HG03159 (cell line): ENCODE results near the gene ABCC5.
"Not testable (repeated sequence)": the region's sequence is repeated elsewhere in the genome, so short reads cannot be mapped to it uniquely, and the experiment has no call there.

Experiments used
- ATAC-seq: cut with Tn5 transposase; IDR thresholded peaks from one replicate; pipeline ENCODE4 v1.9.1; 2021; ENCODE audit warnings: mild to moderate bottlenecking, moderate library complexity; ENCODE audit not compliant: unreplicated experiment

ABCC5 gene

DNA sequence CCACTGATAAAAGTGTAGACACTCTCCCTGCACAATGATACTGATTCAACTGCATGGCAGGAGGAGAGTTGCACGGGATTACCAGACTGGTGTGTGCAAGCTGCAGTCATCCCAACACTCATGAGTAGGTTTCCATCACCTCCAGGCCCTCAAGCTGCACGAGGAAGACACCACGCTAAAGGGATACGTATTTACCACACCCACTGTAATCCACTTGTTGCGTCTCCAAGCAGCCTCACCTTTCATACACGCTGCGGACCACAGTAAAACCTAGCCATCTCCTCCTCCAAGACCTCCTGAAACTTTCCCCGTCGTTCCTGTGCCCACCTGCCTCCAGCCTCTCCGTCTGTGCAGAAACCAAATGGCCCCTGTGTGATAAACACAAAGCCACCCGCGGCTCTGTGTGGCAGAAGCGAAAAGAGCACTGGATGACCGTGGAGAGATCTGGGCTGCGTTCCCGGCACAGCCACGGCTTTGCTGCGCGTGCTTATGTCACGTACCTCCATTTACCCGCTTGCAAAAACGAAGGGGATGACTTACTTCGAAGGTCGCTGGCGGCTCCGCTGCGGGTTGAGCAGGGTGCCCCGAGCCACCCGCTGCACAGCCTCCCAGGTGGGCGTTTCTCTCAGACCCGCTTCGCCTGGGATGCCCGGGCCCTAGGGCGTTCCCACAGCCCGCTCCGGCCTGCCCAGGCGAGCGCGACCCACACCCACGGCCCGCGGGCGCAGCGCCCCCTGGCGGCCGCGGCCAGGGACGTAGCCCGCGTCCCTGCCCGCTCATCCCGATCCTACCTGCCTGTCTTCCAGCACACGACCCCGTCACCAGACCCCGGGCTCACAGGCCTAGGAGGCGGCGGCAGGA, 643 bp downstream of the ABCC5 start:
- ATAC-seq: peak; percentile 78

DNA sequence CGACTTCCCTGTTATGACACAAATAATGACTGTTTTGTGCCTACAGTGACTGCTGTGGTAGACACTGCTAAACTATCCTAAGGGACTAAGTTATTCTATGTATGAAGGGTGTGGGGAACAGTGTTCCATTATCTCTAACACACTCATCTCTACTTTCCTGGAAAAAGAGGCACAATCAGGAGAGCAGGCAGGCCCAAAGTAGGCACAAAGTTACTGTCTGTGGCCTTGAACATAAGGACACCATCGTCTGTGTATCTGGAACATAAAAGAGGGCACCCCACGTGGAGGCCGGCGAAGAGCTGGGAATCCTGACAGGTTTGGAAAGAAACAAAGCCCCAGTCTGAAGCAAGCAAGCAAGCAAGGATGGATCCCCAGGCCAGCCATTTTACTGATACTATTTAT, 1.5 kb downstream of the ABCC5 start:
- no peak for ATAC-seq

DNA sequence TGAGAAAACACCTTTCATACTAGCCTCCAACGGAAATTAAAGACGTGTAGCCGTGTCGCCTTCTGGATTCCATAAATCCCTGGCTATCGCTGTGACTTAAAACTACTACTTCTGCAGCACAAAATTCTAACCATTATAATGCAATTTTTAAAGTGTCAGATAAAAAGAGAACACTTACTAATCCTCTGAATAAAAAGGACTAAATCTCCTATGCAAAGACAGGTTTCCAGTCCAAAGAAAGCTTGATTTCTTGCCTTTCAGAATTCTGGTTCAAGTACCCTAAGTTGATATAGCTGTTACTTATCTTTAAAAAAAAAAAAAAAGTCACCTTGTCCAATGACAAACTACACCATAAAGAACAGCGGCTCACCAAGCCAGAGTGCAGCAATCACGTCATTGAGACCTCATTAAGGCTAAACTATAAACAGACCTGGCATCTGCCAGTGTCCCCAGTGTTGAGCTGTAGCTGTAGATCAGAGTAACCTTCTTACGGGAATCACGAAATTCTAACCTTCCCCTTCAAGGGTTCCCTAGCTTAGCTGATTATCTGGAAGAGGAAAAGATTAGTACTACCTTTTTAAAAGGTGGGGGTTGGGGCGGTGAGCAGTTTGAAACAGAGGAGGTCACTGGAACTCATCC, 2.2 kb downstream of the ABCC5 start:
- ATAC-seq: no peak

DNA sequence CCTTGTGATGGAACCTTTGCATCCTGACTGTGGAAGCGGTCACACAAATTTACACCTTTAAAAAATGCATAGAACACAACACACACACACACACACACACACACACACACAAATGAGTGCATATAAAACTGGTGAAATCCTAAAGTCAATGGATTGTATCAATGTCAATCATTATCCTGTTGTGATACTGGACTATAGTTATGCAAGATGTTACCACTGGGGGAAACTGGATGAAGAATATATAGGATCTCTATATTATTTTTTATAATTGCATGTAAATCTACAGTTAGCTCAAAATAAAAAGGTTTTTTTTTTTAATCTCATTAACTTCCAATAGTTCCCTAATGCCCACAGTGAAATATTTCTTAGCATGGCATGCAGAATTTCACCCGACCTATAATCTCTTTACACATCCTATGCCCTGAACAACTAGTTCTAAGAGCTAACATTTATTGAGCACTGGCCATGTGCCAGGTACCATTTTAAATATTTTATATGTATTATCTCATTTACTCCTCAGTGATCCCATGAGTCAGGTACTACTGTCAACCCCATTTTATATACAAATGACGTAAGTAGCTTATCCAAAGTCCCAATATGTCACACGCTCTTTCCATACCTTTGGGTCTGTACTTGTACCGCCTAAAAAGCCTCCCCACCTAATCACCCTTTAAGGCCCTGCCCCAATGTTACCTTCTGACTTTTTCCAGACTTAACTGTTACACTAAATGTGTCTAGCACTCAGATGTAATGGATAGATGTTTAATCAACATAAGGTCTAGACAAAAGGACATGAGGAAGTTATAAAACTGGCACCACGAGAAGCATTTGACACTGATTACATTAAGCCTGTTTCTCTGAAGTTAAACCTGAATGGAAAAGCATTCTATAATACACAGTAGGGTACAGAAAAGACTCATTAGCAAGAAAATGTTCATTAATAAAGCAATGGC, 5.5 kb downstream of the ABCC5 start:
- ATAC-seq: no peak

- no peak for ATAC-seq
Observed at GRCh38 chr3:184011230-184011876, 6.3 kb downstream of the ABCC5 start.

GRCh38 chr3:184008161-184008560, 9.5 kb downstream of the ABCC5 start:
- ATAC-seq: no peak

GRCh38 chr3:184007143-184007813, 10.4 kb downstream of the ABCC5 start:
- ATAC-seq: not testable (repeated sequence)

DNA sequence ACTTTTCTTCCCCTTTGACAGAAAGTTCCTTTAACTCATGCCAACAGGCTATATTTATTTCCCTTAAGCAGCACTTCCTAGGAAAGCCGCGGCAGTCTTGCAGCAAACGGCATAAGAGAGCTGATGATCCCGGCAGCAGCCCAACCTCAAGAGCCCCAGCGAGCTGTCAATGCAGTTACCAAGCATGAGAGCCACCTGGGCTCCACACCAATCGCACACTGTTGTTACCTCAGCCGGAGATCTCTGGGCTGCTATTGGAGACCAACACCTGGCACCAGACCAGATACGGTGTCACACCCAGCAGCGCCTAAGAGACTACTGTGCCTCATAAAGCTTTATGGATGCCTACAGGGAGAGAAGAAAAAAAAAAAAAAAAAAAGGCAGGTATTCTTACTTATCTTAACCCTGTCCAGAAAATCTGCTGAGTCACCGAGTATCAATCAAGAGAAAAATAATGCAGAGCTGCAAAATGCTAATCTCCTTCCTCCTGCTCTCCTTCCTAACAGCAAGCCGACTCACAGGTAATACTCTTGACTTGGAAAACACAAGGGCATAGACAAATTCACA, 11.7 kb downstream of the ABCC5 start:
- peak; percentile 82 for ATAC-seq

DNA sequence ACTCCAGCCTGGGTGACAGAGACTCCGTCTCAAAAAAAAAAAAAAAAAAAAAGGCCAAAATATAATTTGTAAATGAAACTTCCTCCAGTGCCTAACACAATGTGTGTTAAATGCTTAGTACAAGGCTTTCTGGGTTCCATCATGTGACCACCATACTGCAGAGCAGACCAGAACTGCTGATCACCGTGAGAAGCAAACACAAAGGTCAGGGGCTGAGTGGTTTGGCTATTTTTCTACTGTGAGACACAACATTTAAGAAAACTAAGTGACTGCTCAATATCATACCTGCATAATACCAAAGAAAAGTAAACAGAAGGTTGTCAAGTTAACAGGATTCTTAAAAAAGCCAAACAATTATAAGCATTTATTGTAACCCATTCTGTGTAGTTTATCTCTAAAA, 13.2 kb downstream of the ABCC5 start:
- ATAC-seq: no peak

DNA sequence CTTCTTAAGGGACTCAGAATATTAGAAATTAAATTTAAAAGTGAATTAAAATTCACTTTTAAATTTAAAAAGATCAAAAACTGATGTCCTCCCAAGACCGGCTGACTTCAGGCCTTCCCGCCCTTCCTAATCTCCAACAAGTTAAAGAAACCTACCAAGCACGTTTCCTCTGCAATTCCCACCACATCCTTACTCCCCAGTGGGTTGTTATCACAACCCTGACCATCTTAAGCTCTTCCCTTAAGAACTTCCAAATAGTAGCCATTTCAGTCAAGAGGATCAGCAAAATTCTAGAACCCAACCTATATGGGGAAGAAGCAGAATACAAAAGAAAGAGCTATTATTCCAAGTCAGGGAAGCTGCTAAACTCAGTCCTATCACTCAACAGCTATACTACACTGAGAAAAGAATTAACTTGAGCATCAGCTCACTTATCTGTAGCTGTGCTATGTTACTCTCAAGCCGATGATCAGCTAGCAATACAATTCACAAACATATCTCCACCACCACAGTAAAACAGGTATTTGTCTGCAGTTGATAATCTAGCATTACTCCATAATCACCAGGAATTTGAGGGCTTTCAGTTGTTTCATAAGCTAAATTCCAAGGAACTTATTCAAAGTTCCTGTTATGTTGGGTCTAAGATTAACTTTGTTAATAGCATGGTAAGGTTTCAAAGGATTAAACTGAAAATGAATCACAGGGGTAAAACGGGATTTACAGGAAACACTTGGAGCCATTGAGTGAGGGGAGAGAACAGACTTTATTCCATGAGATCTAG, 14.3 kb downstream of the ABCC5 start:
- ATAC-seq: no peak

DNA sequence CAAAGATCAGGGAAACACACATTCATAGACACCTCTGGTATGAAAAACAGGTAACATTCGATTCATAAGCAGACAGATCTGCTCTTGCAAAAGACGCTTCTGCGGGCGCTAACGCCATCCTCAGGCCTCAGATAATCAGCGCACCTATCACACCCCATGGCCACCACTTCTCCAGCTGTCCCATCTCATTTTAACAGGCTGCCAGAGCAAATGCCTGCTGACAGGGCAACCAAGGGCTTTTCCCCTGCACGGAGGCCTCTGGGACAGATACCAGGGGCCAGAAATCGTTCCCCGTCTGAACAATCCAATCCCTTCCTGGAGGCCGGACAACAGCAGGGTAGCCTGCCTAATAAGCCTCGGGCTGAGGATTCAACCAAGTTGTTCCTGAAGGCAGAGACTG, 15.2 kb downstream of the ABCC5 start:
- no peak for ATAC-seq

DNA sequence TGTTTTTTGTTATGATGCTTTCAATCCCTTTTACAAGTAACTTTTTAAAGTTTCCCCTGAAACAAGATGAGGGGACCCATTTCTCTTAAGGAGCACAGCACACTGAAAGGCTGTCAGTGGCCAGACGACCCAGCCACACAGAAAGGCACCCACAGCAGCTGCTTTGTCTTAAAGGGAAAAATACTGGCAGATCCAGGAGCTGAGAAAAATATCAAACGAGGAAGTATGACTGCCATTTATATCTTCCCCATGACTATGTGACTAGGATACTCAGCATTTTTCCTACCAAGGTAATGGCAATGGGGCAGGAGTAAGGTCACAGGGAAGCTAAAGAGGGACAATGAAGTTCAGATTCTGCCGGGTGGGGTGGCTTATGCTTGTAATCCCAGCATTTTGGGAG, 15.9 kb downstream of the ABCC5 start:
- ATAC-seq: no peak

DNA sequence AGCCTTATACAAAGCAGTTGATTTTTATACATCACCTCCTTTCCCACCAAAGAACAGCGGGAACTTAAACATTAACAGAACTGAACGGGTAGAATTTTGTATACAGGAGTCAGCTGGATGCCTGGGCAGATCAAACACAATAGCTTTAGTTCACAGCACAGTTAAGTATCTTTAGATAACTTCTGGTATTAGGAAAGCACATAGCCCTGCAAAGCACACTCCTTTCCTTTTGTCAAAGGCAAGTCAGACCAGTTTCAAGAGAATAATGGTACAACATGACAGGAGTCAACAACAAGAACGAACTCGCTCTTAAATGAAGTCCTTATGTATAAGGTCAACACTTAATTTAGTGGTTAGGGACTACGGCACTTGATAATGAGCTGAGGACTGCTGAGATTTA, 26.3 kb downstream of the ABCC5 start:
- ATAC-seq: no peak

DNA sequence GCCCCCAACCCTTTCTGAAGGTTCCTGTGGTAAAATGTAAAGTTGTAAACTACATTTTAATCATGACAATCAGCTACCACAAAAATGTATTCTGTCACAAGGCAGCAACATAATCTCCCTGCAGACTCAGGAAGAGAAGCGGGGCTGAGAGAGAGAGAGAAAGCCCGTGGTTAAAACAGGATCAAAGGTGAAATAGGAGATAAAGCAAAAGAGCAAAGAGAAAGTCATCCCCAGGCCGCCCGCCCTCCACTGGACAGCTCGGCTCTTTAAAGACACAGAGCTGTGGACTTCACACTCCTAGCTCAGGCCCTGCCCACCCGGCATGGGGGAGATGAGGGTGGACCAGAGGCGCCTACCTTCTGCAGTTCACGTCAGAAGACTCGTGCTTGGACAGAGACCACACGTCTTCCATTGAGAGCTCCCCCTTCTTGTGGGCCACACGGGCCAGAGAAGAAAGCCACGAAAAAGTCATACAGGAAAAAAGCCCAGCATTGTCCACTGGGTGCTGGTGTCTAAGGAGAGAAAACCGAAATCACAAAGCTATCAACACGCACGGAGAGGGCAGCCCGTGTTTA, 29.4 kb downstream of the ABCC5 start:
- no peak for ATAC-seq

GRCh38 chr3:183987000-183987600, 30.6 kb downstream of the ABCC5 start:
- no peak for ATAC-seq

GRCh38 chr3:183984749-183985729, 32.6 kb downstream of the ABCC5 start:
- ATAC-seq: no peak

DNA sequence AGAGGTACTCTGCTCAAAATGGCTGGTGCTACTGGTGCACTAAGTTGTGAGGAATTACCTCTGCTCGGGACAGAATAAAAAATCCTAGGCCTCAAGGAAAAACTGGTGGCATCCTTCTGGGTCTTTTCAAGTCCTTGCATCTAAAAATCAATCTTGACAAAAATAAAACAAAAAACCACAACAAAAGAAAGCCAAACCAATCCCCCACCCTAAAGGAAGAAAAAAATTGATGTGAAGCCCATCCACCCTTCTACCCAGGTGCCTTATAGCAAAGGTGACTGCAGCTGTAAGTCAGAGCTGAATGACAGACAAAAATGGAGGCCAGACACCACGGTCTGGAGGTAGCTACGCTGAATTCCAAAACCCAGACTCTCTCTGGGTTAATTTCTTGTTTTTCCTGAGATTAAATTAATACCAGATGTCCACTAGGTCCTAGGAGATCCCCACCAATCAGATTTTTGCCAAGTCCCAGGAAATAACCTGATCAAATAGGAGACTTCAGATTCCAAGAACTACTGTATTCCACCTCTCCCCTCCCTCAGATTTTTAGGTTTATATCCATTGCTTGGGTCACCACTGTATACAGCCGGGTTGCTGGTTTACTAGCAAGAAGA, 33.5 kb downstream of the ABCC5 start:
- ATAC-seq: no peak
